HEK293T (cell line): ENCODE measurements around the gene GALNS.

Source experiments
- BHLHE40 ChIP-seq: fragments of 450-650 bp; IDR thresholded peaks from 2 replicates; pipeline ENCODE4 v1.6.1; 2016; ENCODE audit warnings: mild to moderate bottlenecking, moderate library complexity, borderline replicate concordance
- CTBP1 ChIP-seq: fragments of 450-650 bp; IDR thresholded peaks from 2 replicates; pipeline ENCODE4 v1.6.1; 2016; ENCODE audit warnings: borderline replicate concordance
- ELF4 ChIP-seq: fragments of 450-650 bp; IDR thresholded peaks from 2 replicates; pipeline ENCODE4 v1.6.1; 2017; ENCODE audit warnings: antibody characterized with exemption
- FOXA1 ChIP-seq: fragments of 450-650 bp; IDR thresholded peaks from 2 replicates; pipeline ENCODE4 v1.6.1; 2016; ENCODE audit warnings: mild to moderate bottlenecking
- FOXK2 ChIP-seq: fragments of 450-650 bp; IDR thresholded peaks from 2 replicates; pipeline ENCODE4 v1.6.1; 2016; ENCODE audit warnings: mild to moderate bottlenecking
- HDGF ChIP-seq: fragments of 450-650 bp; IDR thresholded peaks from 2 replicates; pipeline ENCODE4 v1.6.1; 2017; ENCODE audit warnings: antibody characterized with exemption, borderline replicate concordance
- L3MBTL2 ChIP-seq: fragments of 450-650 bp; conservative IDR thresholded peaks from 2 replicates; pipeline ENCODE4 v1.6.1; 2016; ENCODE audit warnings: mild to moderate bottlenecking
- LEF1 ChIP-seq: fragments of 450-650 bp; IDR thresholded peaks from 2 replicates; pipeline ENCODE4 v1.6.1; 2017; ENCODE audit warnings: mild to moderate bottlenecking, borderline replicate concordance
- SP1 ChIP-seq: fragments of 450-650 bp; IDR thresholded peaks from 2 replicates; pipeline ENCODE4 v1.6.1; 2017
- SUZ12 ChIP-seq: fragments of 450-650 bp; IDR thresholded peaks from 2 replicates; pipeline ENCODE4 v1.6.1; 2016; ENCODE audit warnings: mild to moderate bottlenecking
- TARDBP ChIP-seq: fragments of 450-650 bp; IDR thresholded peaks from 2 replicates; pipeline ENCODE4 v1.6.1; 2016
- ZNF384 ChIP-seq: fragments of 450-650 bp; IDR thresholded peaks from 2 replicates; pipeline ENCODE4 v1.6.1; 2016

DNA sequence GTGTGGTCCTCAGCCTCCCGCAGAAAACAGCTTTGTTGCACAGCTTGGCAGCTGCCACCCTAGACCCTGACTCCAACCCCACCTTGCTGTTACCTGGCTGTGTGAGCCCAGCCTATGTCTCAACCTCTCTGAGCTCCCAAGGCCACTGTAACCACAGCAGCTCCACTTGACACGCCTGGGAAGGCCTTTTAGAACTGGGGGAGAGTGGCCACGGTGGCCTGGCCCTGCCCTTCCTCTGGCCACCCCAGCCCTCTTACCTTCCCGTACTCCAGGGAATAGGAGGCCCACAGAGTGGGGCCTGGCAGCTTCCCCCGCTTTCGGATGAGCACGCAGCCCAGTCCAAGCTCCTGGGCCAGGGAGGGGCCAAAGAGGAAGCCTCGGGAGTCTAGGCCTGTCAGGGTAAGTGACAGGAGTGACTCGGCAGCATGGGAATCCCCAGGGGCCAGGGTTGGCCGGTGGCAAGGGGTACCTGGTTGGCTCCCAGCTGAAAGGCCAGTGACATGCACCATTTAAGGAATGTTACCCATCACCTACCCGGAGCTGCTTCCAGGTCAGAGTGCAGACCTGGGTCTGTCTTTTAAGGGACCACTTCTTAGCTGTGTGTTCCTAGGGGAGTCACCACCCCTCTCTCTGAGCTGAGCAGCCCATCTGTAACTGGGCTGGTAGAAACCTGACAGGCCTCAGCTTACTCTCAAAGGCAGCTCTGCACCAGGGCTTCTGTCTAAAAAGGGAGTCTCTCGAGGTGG is 46.4 kb downstream of the GALNS start:
- no peak for TF ChIP-seq BHLHE40
- TF ChIP-seq TARDBP: no peak
- TF ChIP-seq HDGF: no peak
- TF ChIP-seq SUZ12: no peak
- no peak for TF ChIP-seq FOXA1
- no peak for TF ChIP-seq LEF1
- TF ChIP-seq ZNF384: no peak
- TF ChIP-seq ELF4: 0 out of 2 replicates have a peak, but pooled peaks have one; percentile 1
- 0 out of 2 replicates have a peak, but pooled peaks have one; percentile 10 for TF ChIP-seq L3MBTL2
- no peak for TF ChIP-seq SP1
- no peak for TF ChIP-seq CTBP1
- TF ChIP-seq FOXK2: no peak
